Trophoblast cell (in vitro differentiated cells and primary cell): ENCODE results near the gene PHRF1.

Source experiments
- DNase-seq, 2 donors: peaks; one replicate each; pipeline ENCODE4 v3.0.0-alpha.2; 2016
- H2AFZ ChIP-seq: 2 replicates; pipeline ENCODE4 v1.6.1; 2013; ENCODE audit warnings: low read length, moderate library complexity, mild to moderate bottlenecking; ENCODE audit not compliant: insufficient read depth, poor library complexity
- H2AK5ac ChIP-seq: 2 replicates; pipeline ENCODE4 v1.6.1; 2013; ENCODE audit warnings: mild to moderate bottlenecking, low read length
- H2BK120ac ChIP-seq: 2 replicates; pipeline ENCODE4 v1.6.1; 2013; ENCODE audit warnings: low read length, mild to moderate bottlenecking, moderate library complexity; ENCODE audit not compliant: insufficient read depth, poor library complexity
- H2BK12ac ChIP-seq: 2 replicates; pipeline ENCODE4 v1.6.1; 2013; ENCODE audit warnings: mild to moderate bottlenecking, low read length, moderate library complexity
- H2BK5ac ChIP-seq: 2 replicates; pipeline ENCODE4 v1.6.1; 2013; ENCODE audit warnings: low read length, low read depth, moderate library complexity, mild to moderate bottlenecking; ENCODE audit not compliant: poor library complexity
- H3K14ac ChIP-seq: 2 replicates; pipeline ENCODE4 v1.6.1; 2013; ENCODE audit warnings: mild to moderate bottlenecking, low read length
- H3K18ac ChIP-seq: 2 replicates; pipeline ENCODE4 v1.6.1; 2013; ENCODE audit warnings: mild to moderate bottlenecking, low read length
- H3K23ac ChIP-seq: 2 replicates; pipeline ENCODE4 v1.6.1; 2013; ENCODE audit warnings: low read length
- H3K27ac ChIP-seq: 2 replicates; pipeline ENCODE4 v1.5.1; 2013; ENCODE audit warnings: low read depth, mild to moderate bottlenecking, inconsistent platforms, low read length, moderate library complexity
- H3K27me3 ChIP-seq: 2 replicates; pipeline ENCODE4 v1.6.1; 2013; ENCODE audit warnings: inconsistent platforms, mild to moderate bottlenecking, low read length, moderate library complexity; ENCODE audit not compliant: insufficient read depth
- H3K36me3 ChIP-seq, 2 experiments: 1 replicate in 1 of 2; 2 replicates in 1 of 2; pipeline ENCODE4 v1.6.1; 2013; ENCODE audit warnings: low read length in 2 of 2, mild to moderate bottlenecking in 2 of 2, moderate library complexity in 1 of 2; ENCODE audit not compliant: insufficient read depth in 2 of 2, control insufficient read depth in 1 of 2
- H3K4ac ChIP-seq: 2 replicates; pipeline ENCODE4 v1.6.1; 2013; ENCODE audit warnings: low read depth, mild to moderate bottlenecking, low read length, moderate library complexity
- H3K4me1 ChIP-seq, 2 experiments: 1 replicate in 1 of 2; 2 replicates in 1 of 2; pipeline ENCODE4 v1.6.1; 2013; ENCODE audit warnings: low read length in 2 of 2, mild to moderate bottlenecking in 2 of 2, moderate library complexity in 1 of 2; ENCODE audit not compliant: insufficient read depth in 2 of 2, control insufficient read depth in 1 of 2
- H3K4me2 ChIP-seq: 2 replicates; pipeline ENCODE4 v1.6.1; 2013; ENCODE audit warnings: inconsistent platforms, mild to moderate bottlenecking, low read length, moderate library complexity
- H3K4me3 ChIP-seq: 2 replicates; pipeline ENCODE4 v1.5.1; 2013; ENCODE audit warnings: mild to moderate bottlenecking, low read depth, low read length, inconsistent platforms
- H3K79me1 ChIP-seq: one replicate; pipeline ENCODE4 v1.6.1; 2013; ENCODE audit warnings: low read length
- H3K79me2 ChIP-seq: 2 replicates; pipeline ENCODE4 v1.6.1; 2013; ENCODE audit warnings: low read length, mild to moderate bottlenecking; ENCODE audit not compliant: control insufficient read depth, insufficient read depth, poor library complexity
- H3K9ac ChIP-seq: 2 replicates; pipeline ENCODE4 v1.6.1; 2013; ENCODE audit warnings: mild to moderate bottlenecking, low read length
- H3K9me3 ChIP-seq: 2 replicates; pipeline ENCODE4 v1.6.1; 2013; ENCODE audit warnings: low read depth, mild to moderate bottlenecking, control low read depth, inconsistent platforms, low read length; ENCODE audit not compliant: insufficient read depth
- H4K12ac ChIP-seq: 2 replicates; pipeline ENCODE4 v1.6.1; 2013; ENCODE audit warnings: low read depth, mild to moderate bottlenecking, low read length, moderate library complexity
- H4K8ac ChIP-seq: 2 replicates; pipeline ENCODE4 v1.6.1; 2013; ENCODE audit warnings: low read depth, mild to moderate bottlenecking, low read length, moderate library complexity
- H4K91ac ChIP-seq: one replicate; pipeline ENCODE4 v1.6.1; 2013; ENCODE audit warnings: low read depth, mild to moderate bottlenecking, low read length, moderate library complexity
- WGBS: extraction: QIAGEN DNeasy Blood & Tissue Kit; methylation state at CpG from one replicate; pipeline ENCODE4 v1.1.7; 2013; ENCODE audit warnings: missing lambda C conversion rate; ENCODE audit not compliant: insufficient read length, insufficient coverage; ENCODE audit errors: extremely low coverage; 5-methylcytosine and 5-hydroxymethylcytosine counted together

The PHRF1 gene

GRCh38 chr11:612961-613300, 36.7 kb downstream of the PHRF1 start:
- Histone ChIP-seq H3K9ac (no peak overlapping the region), H3K79me2 (no peaks in the 10 kb centered on the region), H2AFZ (no peak overlapping the region), H3K4me1 (peaks cover 9 to 17% of the 10 kb centered on the region in 2 experiments), H3K36me3 (peaks cover 66% of the 10 kb centered on the region in 2 experiments), H2AK5ac (no peak overlapping the region), H3K9me3 (peaks cover 1% of the 10 kb centered on the region), H3K4me2 (no peak overlapping the region), H3K27me3 (no peaks in the 10 kb centered on the region), H2BK120ac (no peak overlapping the region), H4K8ac (no peak overlapping the region), H4K91ac (no peak overlapping the region), H3K27ac (no peak overlapping the region), H3K4me3 (no peak overlapping the region), H3K79me1 (peaks cover 2% of the 10 kb centered on the region), H3K4ac (no peak overlapping the region), H4K12ac (no peak overlapping the region), H3K18ac (no peak overlapping the region), H3K14ac (no peak overlapping the region), H3K23ac (no peak overlapping the region), H2BK5ac (no peak overlapping the region), H2BK12ac (no peak overlapping the region)
- DNase-seq: no peak
- WGBS: no CpG with 5 or more reads among the region's 10 CpGs

DNA sequence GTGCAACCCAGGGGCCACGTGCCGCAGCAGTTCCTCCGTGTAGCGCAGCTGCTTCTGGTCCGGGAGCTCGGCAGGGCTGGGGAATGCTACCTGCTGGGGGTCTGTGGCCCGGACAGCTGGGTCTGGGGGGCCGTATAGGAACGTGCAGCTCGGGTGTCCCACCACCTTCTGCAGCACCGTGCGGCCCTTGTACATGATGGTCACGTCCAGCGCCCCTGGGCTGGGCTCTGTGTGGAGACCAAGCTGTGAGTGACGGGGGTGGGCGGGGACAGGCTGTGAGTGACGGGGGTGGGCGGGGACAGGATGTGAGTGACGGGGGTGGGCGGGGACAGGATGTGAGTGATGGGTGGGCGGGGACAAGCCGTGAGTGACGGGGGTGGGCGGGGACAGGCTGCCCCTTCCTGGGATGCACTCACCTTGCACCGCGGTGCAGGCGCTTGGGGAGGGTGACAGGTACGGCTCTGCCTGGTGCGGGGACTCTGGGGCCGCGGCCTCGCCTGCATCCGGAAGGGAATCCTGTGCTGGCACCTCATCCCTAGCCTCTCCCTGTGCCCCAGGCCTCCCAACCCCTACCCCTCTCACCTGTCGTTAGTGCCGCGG, 37.2 kb downstream of the PHRF1 start:
- no peak overlapping the region for H2AFZ ChIP-seq
- peak; percentile 76 to 80 for DNase-seq
- peaks cover 2% of the 10 kb centered on the region for H3K79me1 ChIP-seq
- peaks cover 1% of the 10 kb centered on the region for H3K9me3 ChIP-seq
- H3K9ac ChIP-seq: no peak overlapping the region
- no peaks in the 10 kb centered on the region for H3K79me2 ChIP-seq
- no peak overlapping the region for H3K4ac ChIP-seq
- no peak overlapping the region for H3K23ac ChIP-seq
- H4K91ac ChIP-seq: no peak overlapping the region
- H3K27ac ChIP-seq: no peak overlapping the region
- H2BK5ac ChIP-seq: no peak overlapping the region
- H3K4me1 ChIP-seq: peaks cover 9 to 17% of the 10 kb centered on the region in 2 experiments
- peaks cover 66% of the 10 kb centered on the region in 2 experiments for H3K36me3 ChIP-seq
- no peak overlapping the region for H3K14ac ChIP-seq
- no CpG with 5 or more reads among the region's 36 CpGs for WGBS
- no peak overlapping the region for H2BK12ac ChIP-seq
- no peak overlapping the region for H2AK5ac ChIP-seq
- no peak overlapping the region for H2BK120ac ChIP-seq
- no peak overlapping the region for H3K4me2 ChIP-seq
- H4K8ac ChIP-seq: no peak overlapping the region
- H3K27me3 ChIP-seq: no peaks in the 10 kb centered on the region
- H3K4me3 ChIP-seq: no peak overlapping the region
- no peak overlapping the region for H4K12ac ChIP-seq
- no peak overlapping the region for H3K18ac ChIP-seq

DNA sequence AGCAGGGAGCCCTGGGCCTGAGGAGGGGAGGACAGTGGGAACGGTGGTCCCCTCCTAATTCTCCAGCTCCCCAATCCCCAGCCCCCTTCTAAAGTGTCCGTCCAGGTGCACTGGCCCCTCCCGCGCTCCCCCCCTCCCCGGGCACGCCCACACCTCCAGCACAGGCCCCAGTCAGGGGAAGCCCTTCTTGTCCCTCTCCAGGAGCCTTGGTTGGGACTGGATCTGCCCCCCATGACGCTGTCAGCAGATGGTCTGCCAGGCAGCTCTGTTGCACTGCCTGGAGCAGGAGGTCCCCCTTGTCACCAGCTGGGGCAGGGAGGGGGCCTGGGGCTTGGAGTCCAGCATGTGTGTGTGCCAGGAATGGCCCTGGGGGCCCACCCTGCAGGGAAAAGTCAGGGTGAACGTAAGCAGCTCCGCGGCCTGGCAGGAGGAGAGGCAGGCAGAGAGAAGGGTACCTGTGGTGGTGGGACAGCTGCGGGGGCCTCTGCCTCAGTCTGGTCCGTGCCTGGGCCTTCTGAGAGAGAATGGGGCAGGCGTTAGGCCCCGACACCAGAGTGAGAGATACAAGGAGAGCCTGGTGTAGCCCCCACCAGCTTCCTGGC, 37.9 kb downstream of the PHRF1 start:
- peaks cover 2% of the 10 kb centered on the region for H3K79me1 ChIP-seq
- H3K9ac ChIP-seq: no peak overlapping the region
- no peak overlapping the region for H3K4me3 ChIP-seq
- H4K12ac ChIP-seq: no peak overlapping the region
- H3K14ac ChIP-seq: no peak overlapping the region
- H2AFZ ChIP-seq: no peak overlapping the region
- no peak overlapping the region for H3K27ac ChIP-seq
- no peak overlapping the region for H3K23ac ChIP-seq
- WGBS: no CpG with 5 or more reads among the region's 14 CpGs
- H3K18ac ChIP-seq: no peak overlapping the region
- no peak overlapping the region for H4K91ac ChIP-seq
- H3K27me3 ChIP-seq: no peaks in the 10 kb centered on the region
- H2BK120ac ChIP-seq: no peak overlapping the region
- no peak overlapping the region for H3K4me2 ChIP-seq
- no peak overlapping the region for H2BK5ac ChIP-seq
- H2AK5ac ChIP-seq: no peak overlapping the region
- DNase-seq: peak in 1 of 2 donors; percentile 13
- H3K4me1 ChIP-seq: peaks cover 9 to 17% of the 10 kb centered on the region in 2 experiments
- H3K36me3 ChIP-seq: peaks cover 61% of the 10 kb centered on the region in 2 experiments
- no peak overlapping the region for H2BK12ac ChIP-seq
- H4K8ac ChIP-seq: no peak overlapping the region
- peaks cover 1% of the 10 kb centered on the region for H3K9me3 ChIP-seq
- H3K79me2 ChIP-seq: no peaks in the 10 kb centered on the region
- no peak overlapping the region for H3K4ac ChIP-seq

DNA sequence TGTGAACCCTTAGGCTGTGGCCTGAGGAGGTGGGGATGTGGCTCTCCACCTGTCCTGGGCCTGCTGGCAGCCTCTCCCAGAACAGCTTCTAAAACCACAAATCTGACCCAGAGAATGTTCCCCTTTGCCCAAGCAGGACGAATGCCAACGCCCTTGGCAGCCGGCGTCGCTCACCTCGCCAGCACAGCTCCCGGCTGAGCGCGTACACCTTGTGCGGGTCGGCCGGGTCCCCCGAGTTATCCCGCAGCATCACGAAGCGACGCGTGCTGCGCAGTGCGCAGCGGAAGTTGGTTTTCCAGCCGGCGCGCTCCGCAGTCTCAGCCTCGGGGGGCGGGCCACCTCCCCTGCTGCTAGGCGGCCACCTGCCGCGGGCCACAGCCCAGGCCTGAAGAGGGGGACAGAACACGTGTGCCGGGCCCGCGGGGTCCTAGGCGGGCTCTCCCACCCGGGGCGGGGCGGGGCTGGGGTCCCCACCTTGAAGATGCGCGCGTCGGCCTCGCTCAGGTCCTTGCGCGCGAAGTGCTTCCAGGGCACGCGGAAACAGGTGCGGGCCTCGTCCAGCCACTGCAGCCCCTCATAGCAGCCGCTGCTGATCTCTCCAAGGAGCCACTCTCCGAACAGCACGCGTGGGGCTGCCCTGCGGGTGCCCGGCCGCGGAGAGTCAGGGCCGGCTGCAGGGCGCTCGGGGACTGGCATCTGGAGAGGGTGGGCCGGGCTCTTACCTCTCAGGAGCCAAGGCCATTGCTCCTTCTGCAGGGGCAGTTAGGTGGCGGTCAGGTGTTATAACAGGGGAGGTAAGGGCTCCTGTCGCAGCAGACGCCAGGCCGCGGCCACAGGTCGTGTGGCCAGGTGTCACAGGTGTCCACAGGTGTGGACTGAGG, 38.6 kb downstream of the PHRF1 start:
- DNase-seq: peak in 1 of 2 donors; percentile 12
- Histone ChIP-seq H4K8ac (peak overlapping the region; percentile 15), H2AK5ac (peak overlapping the region; percentile 54), H3K4me3 (peak overlapping the region; percentile 84), H3K27ac (no peak overlapping the region), H2AFZ (peak overlapping the region; percentile 3), H3K79me1 (peaks cover 2% of the 10 kb centered on the region), H3K18ac (peak overlapping the region; percentile 34), H3K9me3 (peaks cover 1% of the 10 kb centered on the region), H4K91ac (no peak overlapping the region), H3K27me3 (no peaks in the 10 kb centered on the region), H2BK5ac (no peak overlapping the region), H3K4me1 (peaks cover 9 to 17% of the 10 kb centered on the region in 2 experiments), H2BK120ac (no peak overlapping the region), H4K12ac (no peak overlapping the region), H3K9ac (peak overlapping the region; percentile 50), H3K4ac (no peak overlapping the region), H3K23ac (no peak overlapping the region), H3K4me2 (peak overlapping the region; percentile 84), H3K36me3 (peaks cover 58 to 59% of the 10 kb centered on the region in 2 experiments), H3K14ac (peak overlapping the region; percentile 23), H3K79me2 (no peaks in the 10 kb centered on the region), H2BK12ac (no peak overlapping the region)
- WGBS: no CpG with 5 or more reads among the region's 68 CpGs
